Tibial nerve (tissue), 4 donors: ENCODE results near the gene ANKDD1B.

Source experiments
- CTCF ChIP-seq, 5 experiments: fragments of 200-600 bp in 3 of 5; fragments of 450-650 bp in 2 of 5; sonication (generic) in 3 of 5; IDR thresholded peaks; one replicate each; pipeline ENCODE4 v1.5.1; 2016 to 2019; ENCODE audit warnings: antibody characterized with exemption in 5 of 5, mild to moderate bottlenecking in 3 of 5, moderate library complexity in 2 of 5
- EP300 ChIP-seq, 2 donors: sonication (generic); formaldehyde crosslinking; IDR thresholded peaks; one replicate each; pipeline ENCODE4 v1.6.1; 2017; ENCODE audit warnings: antibody characterized with exemption in 2 of 2, mild to moderate bottlenecking in 1 of 2
- POLR2A ChIP-seq, 2 donors: fragments of 450-650 bp; IDR thresholded peaks; one replicate each; pipeline ENCODE4 v1.6.1; 2017; ENCODE audit warnings: antibody characterized with exemption in 2 of 2, mild to moderate bottlenecking in 2 of 2, moderate library complexity in 2 of 2

GRCh38 chr5:75663579-75664284 is 52.5 kb downstream of the ANKDD1B start:
- TF ChIP-seq CTCF (IDR thresholded peaks at IDR 0.05) (no peak), POLR2A (IDR thresholded peaks at IDR 0.05) (no peak), EP300 (IDR thresholded peaks at IDR 0.05) (no peak)
